IMR-90 (cell line): ENCODE measurements around the gene FSIP1. TPM values are rescaled to one million over a fixed set of nuclear protein-coding genes. Genes with fewer than 3 reads are reported as not detected.

Experiments
- ATAC-seq: fragments of 200-7000 bp; cut with Tn5 transposase; 2 replicates; pipeline ENCODE4 v1.9.1; 2020; ENCODE audit warnings: low read depth, mild to moderate bottlenecking, moderate library complexity
- BruUV-seq: library from RNA; stranded (reverse); fragments of 400-500 nt; replicated peaks from 2 replicates; lab custom pipeline; 2021; lab: Mats Ljungman, UMichigan
- CTCF ChIA-PET: fragments of 300-600 bp; formaldehyde crosslinking; extraction: SDS; loops from one replicate; lab custom pipeline; 2021; ENCODE audit warnings: antibody characterized with exemption; lab: Yijun Ruan, JAX
- POLR2A ChIA-PET: fragments of 300-600 bp; sonication (Branson Sonifier 250); formaldehyde crosslinking; loops from one replicate; lab custom pipeline; 2022; ENCODE audit warnings: antibody characterized with exemption; ENCODE audit not compliant: unreplicated experiment; lab: Charles Lee
- DNase-seq: peaks from one replicate; pipeline ENCODE4 v3.0.0; 2013
- H2AFZ ChIP-seq: replicated peaks from 2 replicates; pipeline ENCODE3; 2013; ENCODE audit warnings: low read length, mild to moderate bottlenecking; ENCODE audit not compliant: poor library complexity
- H2AK5ac ChIP-seq: 2 replicates; pipeline ENCODE4 v1.6.1; 2013; ENCODE audit warnings: low read depth, low read length, inconsistent platforms
- H2AK9ac ChIP-seq: replicated peaks from 2 replicates; pipeline ENCODE3; 2013; ENCODE audit warnings: mild to moderate bottlenecking, low read depth, low read length, moderate library complexity; ENCODE audit not compliant: poor library complexity
- H2BK120ac ChIP-seq: 2 replicates; pipeline ENCODE4 v1.6.1; 2013; ENCODE audit warnings: low read depth, low read length, inconsistent platforms
- H2BK15ac ChIP-seq: 3 replicates; pipeline ENCODE4 v1.6.1; 2013; ENCODE audit warnings: low read depth, low read length, inconsistent platforms
- H2BK20ac ChIP-seq: 2 replicates; pipeline ENCODE4 v1.6.1; 2013; ENCODE audit warnings: low read depth, mild to moderate bottlenecking, inconsistent platforms, low read length, moderate library complexity
- H2BK5ac ChIP-seq: 2 replicates; pipeline ENCODE4 v1.6.1; 2013; ENCODE audit warnings: mild to moderate bottlenecking, low read depth, low read length, inconsistent platforms; ENCODE audit not compliant: poor library complexity, severe bottlenecking
- H3K14ac ChIP-seq: replicated peaks from 2 replicates; pipeline ENCODE4 v1.6.1; 2013; ENCODE audit warnings: low read depth, low read length, inconsistent platforms
- H3K18ac ChIP-seq: 2 replicates; pipeline ENCODE4 v1.6.1; 2013; ENCODE audit warnings: low read depth, low read length, control low read depth
- H3K23ac ChIP-seq: 2 replicates; pipeline ENCODE4 v1.6.1; 2013; ENCODE audit warnings: low read depth, low read length, inconsistent platforms
- H3K27ac ChIP-seq: 2 replicates; pipeline ENCODE4 v1.5.1; 2013; ENCODE audit warnings: mild to moderate bottlenecking, control low read depth, low read length; ENCODE audit not compliant: insufficient read depth
- H3K27me3 ChIP-seq: 2 replicates; pipeline ENCODE4 v1.6.1; 2013; ENCODE audit warnings: low read length; ENCODE audit not compliant: control insufficient read depth, insufficient read depth
- H3K36me3 ChIP-seq: 2 replicates; pipeline ENCODE4 v1.6.1; 2013; ENCODE audit warnings: low read length, mixed read lengths; ENCODE audit not compliant: control insufficient read depth, insufficient read depth
- H3K4ac ChIP-seq: 2 replicates; pipeline ENCODE4 v1.6.1; 2013; ENCODE audit warnings: low read depth, low read length, inconsistent platforms
- H3K4me1 ChIP-seq: 2 replicates; pipeline ENCODE4 v1.6.1; 2013; ENCODE audit warnings: low read length, mixed read lengths; ENCODE audit not compliant: control insufficient read depth, insufficient read depth
- H3K4me2 ChIP-seq: 2 replicates; pipeline ENCODE4 v1.6.1; 2013; ENCODE audit warnings: low read depth, mild to moderate bottlenecking, control low read depth, low read length, moderate library complexity
- H3K4me3 ChIP-seq: 2 replicates; pipeline ENCODE4 v1.5.1; 2013; ENCODE audit warnings: low read depth, mild to moderate bottlenecking, control low read depth, low read length, moderate library complexity; ENCODE audit not compliant: insufficient read depth
- H3K56ac ChIP-seq: 2 replicates; pipeline ENCODE4 v1.6.1; 2013; ENCODE audit warnings: low read length, inconsistent platforms; ENCODE audit not compliant: insufficient read depth; ENCODE audit errors: extremely low read depth
- H3K79me1 ChIP-seq, 2 experiments: 2 replicates each; pipeline ENCODE4 v1.6.1; 2013; ENCODE audit warnings: low read length in 2 of 2, inconsistent platforms in 1 of 2, low read depth in 1 of 2
- H3K9ac ChIP-seq: 2 replicates; pipeline ENCODE4 v1.6.1; 2013; ENCODE audit warnings: low read depth, low read length, control low read depth
- H3K9me1 ChIP-seq: 2 replicates; pipeline ENCODE4 v1.6.1; 2013; ENCODE audit warnings: low read length, inconsistent platforms; ENCODE audit not compliant: insufficient read depth
- H3K9me3 ChIP-seq: 2 replicates; pipeline ENCODE4 v1.6.1; 2013; ENCODE audit warnings: low read length; ENCODE audit not compliant: control insufficient read depth, insufficient read depth
- H4K20me1 ChIP-seq: 2 replicates; pipeline ENCODE4 v1.6.1; 2013; ENCODE audit warnings: low read length, inconsistent platforms; ENCODE audit not compliant: insufficient read depth
- H4K5ac ChIP-seq: 2 replicates; pipeline ENCODE4 v1.6.1; 2013; ENCODE audit warnings: mild to moderate bottlenecking, low read depth, low read length, control low read depth
- H4K8ac ChIP-seq, 2 experiments: 2 replicates each; pipeline ENCODE4 v1.6.1; 2013; ENCODE audit warnings: low read depth in 2 of 2, low read length in 2 of 2, control low read depth in 1 of 2, inconsistent platforms in 1 of 2
- H4K91ac ChIP-seq: 2 replicates; pipeline ENCODE4 v1.6.1; 2013; ENCODE audit warnings: low read depth, low read length, inconsistent platforms; ENCODE audit not compliant: insufficient read depth
- CHD1 ChIP-seq: IDR thresholded peaks from 2 replicates; pipeline ENCODE4 v1.6.1; 2012; ENCODE audit warnings: low read depth, low read length, improper control_type of control experiment
- MAZ ChIP-seq: IDR thresholded peaks from 2 replicates; pipeline ENCODE4 v1.6.1; 2012; ENCODE audit warnings: low read depth, mild to moderate bottlenecking, low read length, improper control_type of control experiment, moderate library complexity, borderline replicate concordance
- MXI1 ChIP-seq: IDR thresholded peaks from 2 replicates; pipeline ENCODE4 v1.6.1; 2012; ENCODE audit warnings: low read depth, mild to moderate bottlenecking, low read length, moderate library complexity, borderline replicate concordance
- POLR2A ChIP-seq: IDR thresholded peaks from 2 replicates; pipeline ENCODE4 v1.6.1; 2012; ENCODE audit warnings: mild to moderate bottlenecking, low read depth, low read length
- WGBS, 2 experiments: methylation state at CpG; one replicate each; pipeline versions ENCODE4 v1.1.5 to v1.1.7; 2013; ENCODE audit warnings: missing lambda C conversion rate in 2 of 2; ENCODE audit not compliant: insufficient read length in 1 of 2; ENCODE audit errors: extremely low coverage in 2 of 2; 5-methylcytosine and 5-hydroxymethylcytosine counted together
- dilution Hi-C: fragments of 300-500 bp; cut with HindIII; formaldehyde crosslinking; loops from one replicate; pipeline ENCODE4 v1.14.3; 2018; ENCODE audit warnings: low sequenced_read_pairs; ENCODE audit not compliant: unreplicated experiment
- in situ Hi-C: fragments of 300-500 bp; cut with MboI; formaldehyde crosslinking; loops from 3 replicates; pipeline ENCODE4 v1.14.3; 2019; ENCODE audit warnings: low sequenced_read_pairs, inconsistent platforms, mixed read lengths
- intact Hi-C: fragments of 100-400 bp; cut with micrococcal nuclease; formaldehyde crosslinking; loops from 2 replicates; pipeline ENCODE4 v1.10.0; 2022
- polyA plus RNA-seq, 3 experiments: library from polyadenylated mRNA; depleted of rRNA; stranded (reverse); fragments of >200 nt; gene quantifications; 2 replicates each; pipeline ENCODE4 v1.2.3, GENCODE V29; 2012; ENCODE audit warnings: low replicate concordance in 1 of 3
- total RNA-seq: library from RNA; depleted of rRNA; stranded (reverse); fragments of >200 nt; gene quantifications from 2 replicates; pipeline ENCODE4 v1.2.3, GENCODE V29; 2012

The FSIP1 gene
- total and polyA plus RNA-seq, 2 of the 4 experiments (the other 2 are of a cell fraction): 0.10 to 0.18 TPM

DNA sequence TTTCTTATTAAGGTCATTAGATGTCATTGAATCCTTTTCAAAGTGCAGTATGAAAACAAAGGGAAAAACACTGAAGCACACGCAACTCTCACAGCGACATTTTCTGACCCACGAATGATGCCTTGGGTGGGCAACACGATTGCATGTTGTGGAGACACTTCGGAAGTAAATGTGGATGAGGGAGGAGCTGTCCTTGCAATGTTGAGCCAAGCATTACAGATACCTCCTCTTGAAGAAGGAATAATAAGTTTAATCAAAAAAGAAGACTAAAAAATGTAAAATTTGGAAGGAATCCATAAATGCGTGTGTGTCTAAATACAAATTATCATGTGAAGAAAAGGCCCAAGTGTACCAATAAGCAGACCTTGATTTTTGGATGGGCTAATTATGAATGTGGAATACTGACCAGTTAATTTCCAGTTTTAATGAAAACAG, 184.9 kb downstream of the FSIP1 start:
- H2BK15ac ChIP-seq: no peak overlapping the region
- no peak overlapping the region for H2AK9ac ChIP-seq
- TF ChIP-seq CHD1: peak; percentile 92; the same call in 1 of the 2 replicates
- peak; percentile 62; the same call in 1 of the 2 replicates for TF ChIP-seq MAZ
- peak; percentile 80 for TF ChIP-seq POLR2A
- no peak for TF ChIP-seq MXI1
- CTCF ChIA-PET: no interaction called here
- H3K4ac ChIP-seq: no peak overlapping the region
- H3K27me3 ChIP-seq: no peaks in the 10 kb centered on the region
- no peak overlapping the region for H3K23ac ChIP-seq
- H3K36me3 ChIP-seq: peaks cover 30% of the 10 kb centered on the region
- ATAC-seq (peak; percentile 2), DNase-seq (peak; percentile 83)
- dilution Hi-C loops: no loop called here
- no peak overlapping the region for H3K27ac ChIP-seq
- no peak overlapping the region for H2AK5ac ChIP-seq
- H3K4me1 ChIP-seq: peaks cover 2% of the 10 kb centered on the region
- H2BK20ac ChIP-seq: no peak overlapping the region
- POLR2A ChIA-PET: interaction anchor here (1.4 kb wide), 1 partner anchor 160 kb away, joined by 4 read pairs; no protein-coding TSS in a partner anchor
- H3K4me2 ChIP-seq: no peak overlapping the region
- H4K5ac ChIP-seq: no peak overlapping the region
- no peak overlapping the region for H4K91ac ChIP-seq
- no peak overlapping the region for H3K18ac ChIP-seq
- intact Hi-C loops: no loop called here
- no peak overlapping the region for H3K14ac ChIP-seq
- H3K79me1 ChIP-seq: peaks cover 0 to 27% of the 10 kb centered on the region in 2 experiments; a peak in 2 of 4 replicates
- H3K4me3 ChIP-seq: no peak overlapping the region
- peaks cover 8% of the 10 kb centered on the region for H3K9me1 ChIP-seq
- no peak overlapping the region for H3K56ac ChIP-seq
- no peak overlapping the region for H4K8ac ChIP-seq
- peaks cover 64% of the 10 kb centered on the region for H4K20me1 ChIP-seq
- no peak overlapping the region for H2BK120ac ChIP-seq
- in situ Hi-C loops: no loop called here
- H2AFZ ChIP-seq: no peak overlapping the region
- H2BK5ac ChIP-seq: no peak overlapping the region
- WGBS, 2 experiments: no CpG with 5 or more reads among the region's 6 CpGs
- H3K9me3 ChIP-seq: no peaks in the 10 kb centered on the region
- BruUV-seq: no TSS peak
- H3K9ac ChIP-seq: no peak overlapping the region
